T-helper 2 cell (primary cell): ENCODE measurements around the gene REST.
"Not testable (repeated sequence)": the region's sequence is repeated elsewhere in the genome, so short reads cannot be mapped to it uniquely, and the experiment has no call there.

Source experiments
- DNase-seq, 5 experiments: peaks; one replicate each; pipeline versions ENCODE4 v3.0.0 to v3.0.0-alpha.2; 2012 to 2022

The REST gene

GRCh38 chr4:56910172-56910967 is 2.7 kb downstream of the REST start:
- DNase-seq = no peak

- no peak for DNase-seq
These were observed 6.6 kb downstream of the REST start for GRCh38 chr4:56914336-56914735.

- not testable (repeated sequence) for DNase-seq
These were observed 7.3 kb downstream of the REST start for GRCh38 chr4:56914977-56915376.

GRCh38 chr4:56927196-56927595 is 19.5 kb downstream of the REST start:
- DNase-seq = no peak

DNA sequence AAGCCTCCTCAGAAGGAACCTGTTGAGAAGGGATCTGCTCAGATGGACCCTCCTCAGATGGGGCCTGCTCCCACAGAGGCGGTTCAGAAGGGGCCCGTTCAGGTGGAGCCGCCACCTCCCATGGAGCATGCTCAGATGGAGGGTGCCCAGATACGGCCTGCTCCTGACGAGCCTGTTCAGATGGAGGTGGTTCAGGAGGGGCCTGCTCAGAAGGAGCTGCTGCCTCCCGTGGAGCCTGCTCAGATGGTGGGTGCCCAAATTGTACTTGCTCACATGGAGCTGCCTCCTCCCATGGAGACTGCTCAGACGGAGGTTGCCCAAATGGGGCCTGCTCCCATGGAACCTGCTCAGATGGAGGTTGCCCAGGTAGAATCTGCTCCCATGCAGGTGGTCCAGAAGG is 22.9 kb downstream of the REST start:
- DNase-seq = no peak

DNA sequence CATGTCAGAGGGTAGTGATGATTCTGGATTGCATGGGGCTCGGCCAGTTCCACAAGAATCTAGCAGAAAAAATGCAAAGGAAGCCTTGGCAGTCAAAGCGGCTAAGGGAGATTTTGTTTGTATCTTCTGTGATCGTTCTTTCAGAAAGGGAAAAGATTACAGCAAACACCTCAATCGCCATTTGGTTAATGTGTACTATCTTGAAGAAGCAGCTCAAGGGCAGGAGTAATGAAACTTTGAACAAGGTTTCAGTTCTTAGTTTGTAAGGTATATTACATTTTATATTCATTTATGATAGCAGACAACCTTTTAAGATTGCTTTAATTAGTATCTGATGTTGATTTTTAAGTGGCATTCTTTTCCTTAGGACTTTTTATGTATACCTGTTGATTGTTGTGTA is 24.2 kb downstream of the REST start:
- DNase-seq = no peak

DNA sequence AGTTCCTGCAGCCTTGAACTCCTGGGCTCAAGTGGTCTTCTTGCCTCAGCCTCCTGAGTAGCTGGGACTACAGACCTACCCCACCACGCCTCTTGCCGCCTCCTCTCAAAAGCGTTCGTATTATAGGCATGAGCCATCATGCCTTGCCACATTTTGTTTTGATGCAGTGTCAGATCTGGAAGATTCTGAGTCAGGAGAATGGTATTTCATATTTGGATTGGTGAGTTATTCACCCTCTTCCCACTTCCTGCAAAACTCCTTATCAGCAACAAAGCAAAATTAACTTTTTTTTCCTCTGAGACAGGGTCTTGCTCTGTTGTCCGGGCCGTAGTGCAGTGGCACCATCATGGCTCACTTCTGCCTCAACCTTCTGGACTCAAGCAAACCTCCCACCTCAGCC is 29.6 kb downstream of the REST start:
- no peak for DNase-seq

- not testable (repeated sequence) for DNase-seq
These were observed 32.1 kb downstream of the REST start for GRCh38 chr4:56939826-56940225.

- DNase-seq = no peak
These were observed 32.7 kb downstream of the REST start for GRCh38 chr4:56940403-56940802.

- DNase-seq = no peak
These were observed 33.3 kb downstream of the REST start for GRCh38 chr4:56940971-56941370.

- no peak for DNase-seq
These were observed 33.7 kb downstream of the REST start for GRCh38 chr4:56941403-56941802.

GRCh38 chr4:56953680-56954520 is 46.2 kb downstream of the REST start:
- no peak for DNase-seq

DNA sequence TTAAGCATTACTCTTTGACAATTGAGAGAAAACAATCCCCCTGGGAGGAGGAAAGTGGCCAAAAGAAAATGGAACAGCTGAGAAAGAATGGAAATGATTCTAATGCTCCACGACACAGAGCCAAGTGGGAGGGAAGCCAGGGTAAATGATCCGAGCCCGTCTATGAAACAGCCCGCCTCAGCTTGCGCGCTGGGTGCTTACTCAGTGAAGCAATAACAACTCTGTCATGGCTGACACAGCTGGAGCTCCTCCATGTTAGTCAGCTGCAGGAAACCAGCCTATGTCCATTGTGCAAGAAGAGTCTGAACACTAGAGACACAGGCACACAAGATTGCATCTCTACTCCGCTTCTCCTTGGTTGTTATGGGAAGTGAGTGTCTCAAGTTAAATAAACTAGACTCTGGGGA is 50.4 kb downstream of the REST start:
- DNase-seq = no peak

GRCh38 chr4:56959100-56959499 is 51.4 kb downstream of the REST start:
- no peak for DNase-seq

GRCh38 chr4:56961107-56961500 is 53.4 kb downstream of the REST start:
- no peak for DNase-seq

DNA sequence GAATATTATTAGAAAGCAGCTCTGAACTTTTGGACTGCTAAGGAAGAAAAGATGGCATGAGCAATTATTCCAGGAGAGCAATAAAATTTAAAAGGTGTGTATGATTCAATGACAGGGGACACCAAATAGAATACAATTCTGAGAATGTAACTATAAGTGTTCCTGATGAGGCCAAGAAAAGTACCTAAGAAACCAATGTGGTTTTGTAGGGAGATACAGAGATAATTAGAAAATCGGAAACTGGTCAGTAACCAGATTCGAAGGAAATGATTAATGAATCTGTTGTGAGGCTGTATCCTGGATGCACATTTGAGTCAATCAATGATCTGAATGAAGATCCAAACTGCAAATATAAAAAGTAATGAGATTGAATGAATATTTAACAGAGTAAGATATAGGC is 63.7 kb downstream of the REST start:
- no peak for DNase-seq

GRCh38 chr4:56972389-56972788 is 64.7 kb downstream of the REST start:
- no peak for DNase-seq

DNA sequence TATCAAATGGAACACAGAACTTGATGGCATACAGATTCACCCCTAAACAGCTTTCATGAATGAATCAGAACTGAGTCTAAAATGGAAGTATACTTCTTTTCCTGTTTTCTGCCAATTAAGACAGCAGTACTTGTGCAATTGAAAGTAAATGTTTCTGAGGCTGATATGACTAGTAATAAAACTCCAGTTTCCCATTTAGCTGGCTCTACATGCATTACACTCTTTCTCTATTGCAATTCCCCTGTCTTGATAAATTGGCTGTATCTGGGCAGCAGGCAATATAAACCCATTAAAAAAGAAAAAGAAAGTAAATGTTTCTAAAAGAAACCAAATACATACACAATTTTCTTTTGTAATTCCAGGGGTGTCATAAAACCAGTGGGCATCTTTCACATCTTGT is 65.1 kb downstream of the REST start:
- DNase-seq = no peak

DNA sequence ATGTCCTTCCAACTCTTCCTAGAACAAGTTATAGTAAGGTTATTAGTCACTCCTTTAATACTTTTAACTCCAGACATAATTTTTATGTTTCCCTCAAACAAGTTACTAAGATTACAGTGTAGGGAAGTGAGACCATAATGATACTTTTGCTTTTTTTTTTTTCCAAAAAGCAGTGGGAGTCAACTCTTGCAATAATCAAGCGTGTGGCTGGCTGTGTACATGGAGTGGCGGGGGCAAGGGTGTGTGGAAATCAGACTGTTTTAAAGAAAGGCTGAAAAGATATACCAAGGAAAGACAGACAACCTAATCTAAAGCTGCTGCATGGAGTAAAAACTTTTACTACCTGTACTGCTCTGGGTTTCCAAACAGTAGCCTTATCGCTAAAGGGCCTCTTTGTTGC is 65.6 kb downstream of the REST start:
- no peak for DNase-seq

GRCh38 chr4:56976283-56976836 is 68.7 kb downstream of the REST start:
- DNase-seq = no peak

DNA sequence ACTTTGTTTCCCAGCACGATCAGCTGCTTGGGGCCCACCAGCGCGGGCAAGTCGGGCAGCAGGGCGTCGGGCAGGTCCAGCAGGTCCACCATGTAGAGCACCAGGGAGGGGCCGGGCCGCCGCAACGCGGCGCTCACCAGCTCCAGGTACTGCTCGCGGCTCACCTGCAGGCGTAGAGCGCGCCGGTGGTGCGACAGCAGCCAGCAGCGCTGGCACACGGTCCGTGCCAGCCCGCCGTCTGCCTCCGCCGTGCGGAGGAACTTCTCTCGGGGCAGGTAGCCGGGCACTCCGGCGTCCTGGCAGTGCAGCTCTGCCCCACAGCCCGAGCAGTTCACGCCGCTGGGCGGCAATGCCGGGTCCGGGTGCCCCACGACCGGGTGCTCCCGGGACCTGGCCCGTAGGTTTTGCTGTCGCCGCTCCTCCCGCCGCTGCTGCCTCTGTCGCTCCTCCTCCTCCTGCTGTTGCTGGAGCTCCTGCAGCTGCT is 69.2 kb downstream of the REST start:
- DNase-seq = peak; percentile 22 to 71 (median 36)

DNA sequence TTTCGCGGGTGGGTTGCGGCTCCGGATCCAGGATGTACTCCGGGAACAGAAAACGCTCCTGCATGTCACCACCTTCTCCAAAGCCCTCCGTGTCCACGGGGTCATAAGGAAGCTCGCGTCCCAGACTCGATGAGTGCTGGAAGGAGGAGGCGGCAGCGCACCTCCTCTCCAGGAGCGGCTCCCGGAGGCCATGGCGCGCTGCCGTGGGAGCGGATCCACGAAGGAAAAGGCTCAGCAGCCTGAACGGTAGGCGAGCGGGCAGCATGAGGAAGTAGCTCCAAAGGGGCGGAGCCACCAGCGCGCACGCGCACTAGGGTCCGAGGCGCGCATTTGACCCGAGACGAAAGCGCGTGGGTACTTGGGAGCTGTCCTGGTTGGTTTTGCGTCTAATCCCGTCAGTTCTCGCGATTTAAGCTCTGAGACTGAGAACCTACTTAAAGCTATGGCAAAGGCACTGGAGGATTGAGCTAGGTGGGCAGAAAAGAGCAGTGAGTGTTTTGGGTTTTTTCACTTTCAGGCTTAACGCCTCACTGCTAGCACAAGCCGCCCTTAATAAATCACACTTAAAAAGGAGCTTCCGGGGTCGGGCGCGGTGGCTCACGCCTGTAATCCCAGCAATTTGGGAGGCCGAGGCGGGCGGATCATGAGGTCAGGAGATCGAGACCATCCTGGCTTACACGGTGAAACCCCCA is 69.8 kb downstream of the REST start, which contains the start of gene NOA1:
NOA1 (minus strand) TSS at position 286 of the 692 bp plus-strand sequence; CDS start at position 265, 21 bp downstream.
- DNase-seq = peak; percentile 93 to 99 (median 96)
